GM21423 (cell line): Measurements from ENCODE around the gene MYD88.
A peak's percentile ranks its signal among the peaks of the same experiment; 100 is the strongest.
"Not testable (repeated sequence)": the region's sequence is repeated elsewhere in the genome, so short reads cannot be mapped to it uniquely, and the experiment has no call there.

Experiments
- ATAC-seq: cut with Tn5 transposase; IDR thresholded peaks from one replicate; pipeline ENCODE4 v1.9.1; 2021; ENCODE audit warnings: mild to moderate bottlenecking, moderate library complexity; ENCODE audit not compliant: unreplicated experiment

MYD88 gene

DNA sequence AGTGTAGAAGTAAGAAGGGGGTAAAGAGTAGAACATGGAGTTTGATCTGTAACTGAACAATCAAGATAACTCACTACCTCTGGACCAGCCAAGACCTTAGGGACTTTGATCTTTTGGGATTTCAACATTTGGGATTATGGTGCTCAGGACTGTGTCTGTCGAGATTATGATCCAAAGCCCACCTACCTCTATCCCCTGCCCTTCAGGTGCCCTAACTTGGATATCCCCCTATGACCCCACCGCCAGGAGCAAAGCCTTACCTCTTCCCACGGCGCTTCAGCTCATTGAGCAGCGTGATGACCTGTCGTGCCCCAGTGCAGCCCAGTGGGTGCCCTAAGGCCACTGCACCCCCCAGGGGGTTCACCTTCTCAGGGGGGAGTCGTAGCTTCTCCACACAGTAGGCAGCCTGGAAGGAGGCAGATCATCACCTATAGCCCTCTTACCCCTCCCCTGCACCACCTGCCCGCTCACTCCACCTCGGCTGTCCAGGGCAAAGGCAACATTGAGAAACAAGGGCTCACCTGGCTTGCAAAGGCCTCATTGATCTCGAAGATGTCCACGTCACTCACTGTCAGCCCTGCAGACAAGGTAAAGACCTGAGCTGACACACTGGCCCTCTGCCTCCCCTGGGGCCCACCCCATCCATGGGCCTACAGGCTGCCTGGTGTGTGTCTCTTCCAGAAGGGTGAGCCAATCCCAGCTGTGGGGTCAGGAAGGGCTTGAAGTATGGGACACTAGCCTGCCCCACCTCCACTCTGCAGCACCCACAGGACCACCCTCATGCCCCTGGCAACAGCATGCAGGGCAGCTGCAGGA is 12.9 kb upstream of the MYD88 start:
- no peak for ATAC-seq

DNA sequence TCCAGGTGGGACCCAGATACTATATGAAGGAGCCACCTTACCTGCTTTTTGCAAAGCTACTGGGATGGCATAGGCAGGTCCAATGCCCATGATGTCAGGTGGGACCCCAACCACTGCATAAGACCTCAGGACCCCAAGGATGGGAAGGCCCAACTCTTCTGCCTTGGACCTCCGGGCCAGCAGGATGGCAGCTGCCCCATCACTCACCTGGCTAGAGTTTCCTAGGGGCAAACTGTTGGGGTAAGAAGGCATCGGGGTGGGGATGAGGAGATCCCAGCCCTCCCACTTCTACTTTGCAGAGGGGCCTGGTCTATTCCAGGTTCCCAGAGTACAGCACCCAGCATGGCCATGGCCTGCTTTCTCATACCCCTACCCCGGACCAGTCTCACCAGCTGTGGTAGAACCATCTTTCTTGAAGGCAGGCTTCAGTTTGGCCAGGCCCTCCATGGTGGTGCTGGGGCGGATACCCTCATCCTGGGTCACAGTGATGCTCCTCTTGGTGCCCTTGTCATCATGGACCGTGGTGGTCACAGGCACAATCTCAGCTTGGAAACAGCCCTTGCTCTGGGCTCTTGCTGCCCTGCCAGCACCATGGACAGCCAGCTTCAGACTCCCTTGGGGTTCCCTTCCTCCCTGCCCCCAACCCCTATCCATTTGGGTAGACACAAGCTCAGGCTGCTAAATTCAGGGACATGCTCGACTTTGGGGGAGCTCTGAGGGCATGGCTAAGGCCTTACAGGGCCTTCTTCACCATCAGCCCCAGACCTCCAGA is 12.2 kb upstream of the MYD88 start:
- no peak for ATAC-seq

DNA sequence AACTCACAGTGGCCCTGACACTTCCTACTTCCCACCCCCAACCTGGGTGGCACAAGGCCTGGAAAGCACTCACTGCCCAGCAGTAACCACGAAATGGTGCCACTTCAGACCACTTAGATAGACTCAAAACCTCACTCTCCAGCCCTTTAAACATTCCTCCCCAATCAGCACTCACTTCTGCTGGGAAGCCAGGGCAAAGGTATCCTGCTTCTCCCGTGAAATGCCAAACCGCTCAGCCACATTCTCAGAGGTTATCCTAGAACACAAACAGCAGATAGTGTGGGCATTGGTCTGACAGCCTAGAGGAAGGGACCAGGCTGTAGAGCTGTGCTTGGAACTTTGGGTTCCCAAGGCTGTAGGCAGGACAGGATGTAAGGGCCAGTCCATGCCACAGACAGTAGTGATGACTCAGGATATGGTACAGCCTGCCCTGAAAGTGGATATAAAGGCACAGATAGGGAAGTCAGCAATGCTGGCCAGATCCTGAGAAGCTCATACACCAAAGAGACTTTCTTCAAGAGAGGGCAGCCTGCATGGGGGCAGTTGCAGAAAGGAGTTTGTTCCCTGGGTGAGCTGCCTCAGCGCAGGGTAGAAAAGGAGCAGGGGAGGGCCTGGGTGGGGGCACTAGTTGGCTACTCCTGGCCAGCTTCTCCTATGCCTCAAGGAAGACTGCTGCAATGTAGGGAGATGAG is 10.7 kb upstream of the MYD88 start:
- ATAC-seq = no peak

DNA sequence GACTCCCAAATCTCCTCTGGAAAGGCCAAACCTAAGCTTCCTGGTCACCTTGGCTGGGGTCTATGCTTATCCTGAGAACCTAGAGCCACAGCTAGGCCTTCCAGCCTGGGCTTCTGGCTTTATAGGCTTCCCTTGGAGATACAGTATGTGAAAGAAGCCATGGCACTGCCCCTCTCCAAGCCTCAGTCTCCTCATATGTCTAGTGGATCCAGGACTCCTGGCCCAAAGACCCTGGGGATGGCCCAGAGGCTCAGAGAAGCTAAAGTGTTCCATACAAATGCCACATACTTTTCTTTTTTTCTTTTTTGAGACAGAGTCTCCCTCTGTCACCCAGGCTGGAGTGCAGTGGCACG is 10.2 kb upstream of the MYD88 start:
- ATAC-seq = no peak

DNA sequence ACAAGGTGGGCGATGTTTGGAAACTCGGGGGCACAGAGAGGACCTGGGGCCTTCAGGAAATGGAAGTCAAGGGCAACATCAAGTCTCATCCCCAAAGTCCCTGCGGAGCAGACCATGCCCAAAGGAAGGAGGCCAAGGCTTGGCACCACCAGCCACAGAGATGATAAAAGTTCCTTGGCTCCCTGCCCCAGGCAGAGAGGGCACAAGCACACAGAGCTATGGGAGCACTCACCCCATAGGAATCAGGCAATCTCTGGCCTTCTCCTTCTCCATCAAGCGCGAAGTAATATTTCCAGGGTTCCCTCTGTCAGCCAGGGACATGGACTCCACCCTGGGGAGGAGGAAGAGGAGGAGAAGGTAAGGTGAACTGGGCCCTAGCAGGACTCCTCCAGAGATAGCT is 9.4 kb upstream of the MYD88 start:
- no peak for ATAC-seq

DNA sequence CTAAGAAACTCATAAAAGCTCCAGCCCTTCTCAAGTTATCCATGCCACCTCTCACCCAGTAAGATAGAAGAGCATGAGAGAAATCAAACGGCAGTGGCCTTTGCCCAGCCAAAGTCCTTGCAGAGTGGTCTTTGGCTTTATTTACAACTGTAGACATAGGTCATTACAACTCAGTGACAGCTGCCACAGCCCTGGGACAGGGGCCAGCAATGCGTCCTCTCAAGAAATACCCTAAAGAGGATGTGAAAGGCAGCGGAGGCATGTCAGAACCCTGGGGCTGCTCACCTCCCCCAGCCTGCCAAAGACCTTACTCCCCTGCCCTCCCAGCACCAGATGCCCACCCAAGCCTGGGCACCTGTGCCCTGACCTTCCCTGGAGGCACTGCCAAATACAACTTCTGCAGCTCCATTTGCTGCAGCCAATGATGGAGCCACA is 7.8 kb upstream of the MYD88 start:
- no peak for ATAC-seq

DNA sequence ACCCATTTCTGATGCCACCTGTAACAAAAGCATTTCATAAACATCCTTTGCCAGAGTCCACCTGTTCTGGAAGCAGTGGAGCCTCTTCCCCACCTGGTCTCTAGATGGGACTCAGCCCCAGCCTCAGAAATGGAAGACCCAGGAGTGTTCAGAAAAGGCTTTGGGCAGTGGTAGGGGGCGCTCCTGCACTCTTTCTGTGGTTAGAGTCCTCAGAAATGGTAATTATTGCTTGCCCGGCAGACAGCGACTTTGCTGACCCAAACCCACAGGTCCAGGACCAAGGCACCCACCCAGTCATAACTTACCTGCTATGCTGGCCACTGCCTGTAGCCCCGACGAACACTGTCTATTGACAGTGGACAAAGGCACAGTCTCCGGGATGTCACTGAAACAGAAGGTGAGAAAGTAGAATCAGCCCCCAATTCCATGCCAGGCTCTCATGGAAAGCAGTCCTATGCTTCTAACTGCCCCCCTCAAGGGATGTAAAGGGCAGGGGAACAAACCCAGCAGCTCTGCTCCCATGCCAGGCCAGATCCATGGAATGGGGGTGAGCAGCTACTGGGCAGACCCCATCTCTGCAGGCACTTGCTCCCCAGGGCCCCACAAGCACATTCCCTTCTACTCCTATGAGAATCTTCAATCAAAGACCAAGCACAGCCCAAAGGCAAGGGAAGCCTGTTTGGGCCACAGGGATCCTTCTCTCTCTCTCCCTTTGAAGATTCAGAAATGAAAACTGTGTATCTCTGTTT is 6.7 kb upstream of the MYD88 start:
- no peak for ATAC-seq

DNA sequence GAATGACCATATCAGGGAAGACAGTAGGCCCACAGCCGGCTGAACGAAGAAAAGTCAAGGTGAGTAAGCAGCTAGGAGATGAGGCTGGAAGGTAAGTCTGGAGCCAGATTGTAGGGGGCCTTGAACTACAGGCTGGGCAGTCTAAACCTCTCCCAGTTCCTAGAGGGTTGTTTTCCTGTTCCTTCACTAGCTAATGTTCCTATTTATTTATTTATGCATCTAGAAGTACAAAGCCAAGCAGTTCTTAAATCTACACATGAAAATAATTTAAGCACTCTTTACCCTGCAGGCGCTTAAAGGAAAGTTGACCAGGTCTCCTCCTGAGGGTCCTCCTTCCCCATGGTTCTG is 5.3 kb upstream of the MYD88 start:
- ATAC-seq = no peak

DNA sequence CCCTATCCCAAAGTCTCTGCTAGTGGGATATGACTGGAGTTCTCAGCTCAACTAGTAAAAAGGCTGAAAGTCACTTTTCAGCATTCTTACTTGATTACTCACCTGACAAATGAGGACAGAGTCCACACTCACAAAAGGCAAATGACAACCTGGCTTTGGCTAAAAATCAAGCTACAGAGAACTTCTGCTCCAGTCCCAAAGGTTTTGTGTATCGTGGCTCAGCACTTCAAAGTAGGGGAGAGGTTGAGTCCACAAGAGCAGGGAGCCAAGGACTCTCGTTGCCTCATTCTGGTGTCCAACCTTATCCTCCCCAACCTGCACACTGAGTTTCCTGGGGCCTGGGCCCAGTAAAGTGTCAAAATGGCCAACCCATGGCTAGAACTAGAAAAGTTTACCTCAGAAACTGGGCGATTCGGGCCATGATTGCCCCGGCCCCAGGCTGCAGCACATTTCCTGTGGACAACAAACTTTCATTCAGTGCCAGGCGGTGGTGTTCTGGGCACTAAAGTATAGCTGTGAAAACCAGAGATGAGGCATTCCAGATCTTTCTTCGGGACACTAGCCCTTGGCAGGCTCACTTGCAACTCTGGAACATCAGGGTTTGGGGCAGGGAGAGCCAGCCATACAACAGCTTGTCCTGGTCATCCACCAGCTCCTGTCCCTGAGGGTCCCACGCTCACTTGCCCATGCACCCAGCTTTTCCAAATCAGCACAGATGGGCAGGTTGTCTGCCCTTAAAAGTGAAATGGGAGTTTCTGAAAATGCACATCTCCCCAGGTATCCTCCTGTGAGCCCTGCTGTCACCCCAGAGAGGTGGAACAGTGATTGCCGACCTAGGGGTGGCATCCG is 4.7 kb upstream of the MYD88 start:
- ATAC-seq = no peak

DNA sequence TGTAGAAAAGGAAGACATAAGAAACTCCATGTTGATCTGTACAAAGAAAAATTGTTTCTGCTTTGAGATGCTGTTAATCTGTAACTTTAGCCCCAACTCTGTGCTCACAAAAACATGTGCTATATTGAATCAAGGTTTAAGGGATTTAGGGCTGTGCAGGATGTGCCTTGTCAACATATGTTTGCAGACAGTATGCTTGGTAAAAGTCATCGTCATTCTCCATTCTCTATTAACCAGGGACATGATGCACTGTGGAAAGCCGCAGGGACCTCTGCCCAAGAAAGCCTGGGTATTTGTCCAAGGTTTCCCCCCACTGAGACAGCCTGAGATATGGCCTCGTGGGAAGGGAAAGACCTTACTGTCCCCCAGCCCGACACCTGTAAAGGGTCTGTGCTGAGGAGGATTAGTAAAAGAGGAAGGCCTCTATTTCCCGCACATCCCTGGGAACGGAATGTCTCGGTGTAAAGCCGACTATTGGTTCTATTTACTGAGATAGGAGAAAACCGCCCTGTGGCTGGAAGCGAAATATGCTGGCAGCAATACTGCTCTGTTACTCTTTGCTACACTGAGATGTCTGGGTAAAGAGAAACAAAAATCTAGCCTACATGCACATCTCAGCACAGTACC is 3.8 kb upstream of the MYD88 start:
- ATAC-seq = not testable (repeated sequence)

DNA sequence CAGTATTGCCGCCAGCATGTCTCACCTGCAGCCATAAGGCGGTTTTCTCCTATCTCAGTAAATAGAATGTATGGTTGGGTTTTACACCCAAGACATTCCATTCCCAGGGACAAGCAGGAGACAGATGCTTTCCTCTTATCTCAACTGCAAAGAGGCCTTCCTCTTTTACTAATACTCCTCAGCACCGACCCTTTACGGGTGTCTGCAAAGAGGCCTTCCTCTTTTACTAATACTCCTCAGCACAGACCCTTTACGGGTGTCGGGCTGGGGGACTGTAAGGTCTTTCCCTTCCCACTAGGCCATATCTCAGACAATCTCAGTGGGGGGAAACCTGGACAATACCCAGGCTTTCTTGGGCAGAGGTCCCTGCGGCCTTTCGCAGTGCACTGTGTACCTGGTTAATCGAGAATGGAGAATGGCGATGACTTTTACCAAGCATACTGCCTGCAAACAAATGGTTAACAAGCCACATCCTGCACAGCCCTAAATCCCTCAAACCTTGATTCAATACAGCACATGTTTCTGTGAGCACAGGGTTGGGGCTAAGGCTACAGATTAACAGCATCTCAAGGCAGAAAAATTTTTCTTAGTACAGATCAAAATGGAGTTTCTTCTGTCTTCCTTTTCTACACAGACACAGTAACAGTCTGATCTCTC is 2.7 kb upstream of the MYD88 start:
- not testable (repeated sequence) for ATAC-seq

DNA sequence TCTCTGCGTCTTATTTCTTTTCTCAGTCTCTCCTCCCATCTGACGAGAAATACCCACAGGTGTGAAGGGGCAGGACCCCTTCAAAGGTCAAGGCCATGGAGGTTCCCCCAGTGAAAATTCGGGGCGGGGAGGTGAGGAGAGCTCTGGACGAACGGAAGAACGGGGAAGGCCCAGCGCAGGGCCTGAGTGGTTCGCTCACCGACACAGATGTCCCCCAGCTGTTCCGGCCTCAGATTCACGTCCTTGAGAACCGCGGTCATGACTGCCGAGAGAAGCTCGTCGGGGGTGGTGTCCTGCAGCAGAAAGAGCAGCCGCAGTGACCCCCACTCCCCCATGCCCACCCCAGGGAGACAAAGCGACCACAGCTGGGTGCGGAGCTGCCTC is 2.1 kb upstream of the MYD88 start:
- no peak for ATAC-seq

DNA sequence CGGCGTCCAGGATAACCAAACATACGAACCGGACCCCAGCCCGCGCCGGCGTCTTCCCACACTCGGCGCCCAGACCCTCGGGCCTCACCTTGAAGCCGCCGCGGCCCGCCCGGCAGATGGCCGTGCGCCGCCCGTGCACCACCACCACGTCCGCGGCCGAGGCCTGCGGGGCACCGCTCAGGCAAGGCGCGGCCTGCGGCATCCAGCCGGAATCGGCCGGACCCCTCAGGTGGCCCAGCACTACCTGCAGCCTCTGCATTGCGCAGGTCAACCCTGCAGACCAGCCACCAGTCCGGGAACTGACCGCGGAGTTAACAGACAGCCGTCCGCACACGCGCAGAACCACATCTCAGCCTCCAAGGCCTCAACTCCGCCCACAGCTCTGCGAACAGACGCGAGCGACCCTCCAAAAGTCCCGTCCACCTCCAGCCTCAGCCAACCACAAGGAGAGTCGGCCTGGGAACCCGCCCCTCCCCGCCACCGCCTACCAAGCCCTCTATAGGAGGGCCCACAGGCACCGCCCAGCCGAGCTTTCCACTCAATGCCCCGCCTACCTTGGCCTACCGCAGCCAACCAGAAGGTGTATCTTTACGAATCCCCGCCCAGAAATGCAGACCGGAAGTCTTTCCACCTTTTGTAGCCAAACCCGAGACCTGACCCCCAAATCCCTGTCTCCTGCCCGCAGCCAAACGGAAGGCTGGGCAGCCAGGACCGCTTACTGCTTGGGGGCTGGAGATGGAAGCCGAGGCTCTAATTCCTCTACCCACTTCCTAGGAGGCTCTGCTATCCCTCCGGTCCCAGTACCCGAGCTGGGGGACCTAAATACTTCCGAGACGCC is 1.5 kb upstream of the MYD88 start, which contains the start of gene ACAA1:
Gene ACAA1 (minus strand): TSS at position 351 of the 838 bp plus-strand sequence. CDS start 92 bp downstream, at position 259.
- peak; percentile 86 for ATAC-seq

DNA sequence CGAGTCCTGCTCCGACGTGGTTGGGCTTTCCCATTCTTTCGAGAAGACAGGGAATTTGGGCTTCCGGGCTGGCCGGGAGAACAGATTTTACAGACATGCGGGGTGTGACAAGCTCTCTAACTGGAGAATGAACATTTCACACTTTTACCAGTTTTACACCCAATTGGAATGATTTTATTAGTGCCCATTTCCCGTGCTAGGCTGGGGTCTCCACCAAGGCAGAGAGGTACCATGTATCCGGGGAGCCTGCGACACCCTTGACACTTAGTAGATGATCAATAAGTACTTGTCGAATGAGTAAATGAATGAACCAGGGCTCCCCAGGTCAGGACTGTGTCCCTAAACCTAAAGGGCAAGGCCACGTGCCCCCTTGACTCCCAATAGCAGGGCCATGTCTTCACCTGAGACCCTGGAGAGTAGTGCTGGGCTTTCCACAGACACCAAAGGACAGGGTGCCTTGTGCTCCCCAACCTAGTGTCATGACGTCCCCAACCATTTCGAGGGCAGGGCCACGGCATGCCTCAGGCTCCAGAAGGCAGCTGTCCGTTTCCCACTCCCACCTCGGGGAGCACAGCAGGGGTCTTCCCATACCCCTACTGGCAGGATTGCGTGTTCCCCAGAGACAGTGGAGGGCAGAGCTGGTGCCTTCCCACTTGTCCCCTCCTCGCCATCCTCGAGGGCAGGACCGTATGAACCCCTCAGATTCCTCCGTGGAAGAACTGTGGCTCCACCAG is 679 bp upstream of the MYD88 start:
- no peak for ATAC-seq

DNA sequence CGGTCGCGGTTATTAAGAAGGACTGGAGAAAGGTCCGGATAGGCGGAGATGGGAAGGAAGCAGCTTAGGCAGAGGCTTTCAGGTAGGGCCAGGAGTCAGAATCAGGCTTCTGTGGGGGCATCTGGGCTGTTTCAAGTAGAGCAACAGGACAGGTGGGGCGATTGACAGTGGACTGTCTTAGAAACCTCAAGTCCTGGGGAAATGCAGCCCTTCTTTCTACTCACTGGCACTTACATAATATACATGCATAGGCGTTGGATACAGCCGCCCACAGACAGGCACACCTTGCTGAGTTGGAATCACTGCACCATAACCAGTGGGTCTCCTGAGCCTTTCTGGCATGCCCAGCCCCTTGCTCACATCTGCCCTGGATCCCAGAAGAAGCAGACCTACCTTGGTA is 730 bp downstream of the MYD88 start:
- ATAC-seq = no peak

DNA sequence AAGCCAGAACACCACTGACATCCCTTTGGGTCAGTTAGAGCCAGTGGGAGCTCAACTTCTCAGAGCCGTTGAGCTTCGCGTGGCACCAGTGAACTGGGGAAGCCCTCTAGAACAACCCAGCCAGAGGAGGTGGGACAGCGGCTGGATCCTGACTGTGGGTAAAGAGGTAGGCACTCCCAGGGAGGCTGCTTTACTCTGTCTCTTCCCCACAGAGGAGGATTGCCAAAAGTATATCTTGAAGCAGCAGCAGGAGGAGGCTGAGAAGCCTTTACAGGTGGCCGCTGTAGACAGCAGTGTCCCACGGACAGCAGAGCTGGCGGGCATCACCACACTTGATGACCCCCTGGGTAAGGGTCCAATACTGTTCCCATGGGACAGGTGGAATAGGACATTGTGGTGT is 1.2 kb downstream of the MYD88 start:
- ATAC-seq = no peak

DNA sequence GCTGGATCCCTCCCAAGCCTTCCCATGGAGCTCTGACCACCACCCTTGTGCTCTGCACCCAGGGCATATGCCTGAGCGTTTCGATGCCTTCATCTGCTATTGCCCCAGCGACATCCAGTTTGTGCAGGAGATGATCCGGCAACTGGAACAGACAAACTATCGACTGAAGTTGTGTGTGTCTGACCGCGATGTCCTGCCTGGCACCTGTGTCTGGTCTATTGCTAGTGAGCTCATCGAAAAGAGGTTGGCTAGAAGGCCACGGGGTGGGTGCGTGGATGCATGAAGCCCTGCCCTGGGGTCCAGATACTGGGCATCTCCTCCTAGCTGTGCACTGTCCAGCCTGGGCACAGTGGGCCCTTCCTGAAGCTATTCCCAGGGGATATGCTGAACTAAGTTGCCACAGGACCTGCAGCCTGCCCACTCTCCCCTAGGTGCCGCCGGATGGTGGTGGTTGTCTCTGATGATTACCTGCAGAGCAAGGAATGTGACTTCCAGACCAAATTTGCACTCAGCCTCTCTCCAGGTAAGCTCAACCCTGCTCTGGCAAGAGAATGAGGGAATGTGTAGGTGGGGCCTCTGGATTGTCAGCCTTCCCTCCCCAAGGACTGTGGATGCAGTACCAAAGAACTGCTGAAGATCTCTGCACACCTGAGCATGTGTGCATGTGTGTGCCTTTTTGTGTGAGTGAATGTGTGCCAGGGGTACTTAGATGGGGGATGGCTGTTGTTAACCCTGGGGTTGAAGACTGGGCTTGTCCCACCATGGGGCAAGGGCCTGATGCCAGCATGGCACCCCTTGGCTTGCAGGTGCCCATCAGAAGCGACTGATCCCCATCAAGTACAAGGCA is 2.1 kb downstream of the MYD88 start:
- no peak for ATAC-seq
